H1 (cell line): ENCODE data around the gene GDPD5. TPM values are rescaled to one million over a fixed set of nuclear protein-coding genes. Genes with fewer than 3 reads are reported as not detected.

ENCODE experiments used
- CHD7 ChIP-seq: fragments of 300-600 bp; sonication (generic); IDR thresholded peaks from 2 replicates; pipeline ENCODE4 v1.7.1; 2012; ENCODE audit warnings: low read length, moderate library complexity, mild to moderate bottlenecking, inconsistent platforms; ENCODE audit not compliant: insufficient replicate concordance
- HDAC2 ChIP-seq, 2 experiments: fragments of 300-600 bp in 1 of 2; sonication (generic) in 1 of 2; IDR thresholded peaks; 2 replicates each; pipeline ENCODE4 v1.6.1; 2011 to 2012; ENCODE audit warnings: low read depth in 2 of 2, low read length in 2 of 2, mild to moderate bottlenecking in 2 of 2, moderate library complexity in 2 of 2, borderline replicate concordance in 1 of 2, inconsistent platforms in 1 of 2
- KDM5A ChIP-seq: fragments of 200-600 bp; IDR thresholded peaks from 2 replicates; pipeline ENCODE4 v1.7.1; 2012; ENCODE audit warnings: mild to moderate bottlenecking, low read length, inconsistent platforms, mixed read lengths
- NANOG ChIP-seq: IDR thresholded peaks from 2 replicates; pipeline ENCODE4 v1.6.1; 2011; ENCODE audit warnings: low read length, low read depth, mild to moderate bottlenecking, inconsistent platforms; ENCODE audit not compliant: insufficient read depth, poor library complexity, severe bottlenecking
- POLR2A ChIP-seq, 2 experiments: IDR thresholded peaks; 1 replicate in 1 of 2; 2 replicates in 1 of 2; pipeline ENCODE4 v1.6.1; 2011; ENCODE audit warnings: low read depth in 2 of 2, low read length in 2 of 2, mild to moderate bottlenecking in 2 of 2; ENCODE audit errors: control extremely low read depth in 1 of 2
- polyA plus RNA-seq, 7 experiments: library from polyadenylated mRNA; depleted of rRNA in 3 of 7; stranded (reverse) in 5 of 7; unstranded in 2 of 7; fragments of >200 nt in 5 of 7; fragments of 200-250 nt in 2 of 7; gene quantifications; 1 replicate in 5 of 7; 2 replicates in 1 of 7; 4 replicates in 1 of 7; pipeline versions ENCODE4 v1.2.1 to v1.2.3, GENCODE V29; 2011 to 2013; ENCODE audit warnings: missing spikeins in 2 of 7, mixed read lengths in 2 of 7
- total RNA-seq: library from RNA; stranded (reverse); fragmentation: NEBNext Ultra II Directional; extraction: Animal tissue kit (Norgen Biotek cat#: 25700); gene quantifications from 2 replicates; pipeline ENCODE4 v1.2.1, GENCODE V29; 2021

GDPD5 gene
- total and polyA plus RNA-seq, 2 of the 8 experiments (the other 6 are each of a cell fraction or from before 2014, with no cell fraction given): 7.8 to 8.6 TPM

- TF ChIP-seq CHD7: no peak
- no peak for TF ChIP-seq HDAC2 (IDR thresholded peaks at IDR 0.05; ENCODE audit: borderline replicate concordance in 1 of 2, low read depth in 2 of 2, low read length in 2 of 2)
- no peak for TF ChIP-seq NANOG
- no peak for TF ChIP-seq POLR2A (IDR thresholded peaks at IDR 0.05; ENCODE audit: control extremely low read depth in 1 of 2, low read depth in 2 of 2, low read length in 2 of 2)
- TF ChIP-seq KDM5A: no peak
- TF ChIP-seq, all 59 proteins: peak for 0
Measured at GRCh38 chr11:75531325-75531724, 5.6 kb upstream of the GDPD5 start (continued).
